ENCODE measurements around the gene WIPI1.

WIPI1 gene

DNA sequence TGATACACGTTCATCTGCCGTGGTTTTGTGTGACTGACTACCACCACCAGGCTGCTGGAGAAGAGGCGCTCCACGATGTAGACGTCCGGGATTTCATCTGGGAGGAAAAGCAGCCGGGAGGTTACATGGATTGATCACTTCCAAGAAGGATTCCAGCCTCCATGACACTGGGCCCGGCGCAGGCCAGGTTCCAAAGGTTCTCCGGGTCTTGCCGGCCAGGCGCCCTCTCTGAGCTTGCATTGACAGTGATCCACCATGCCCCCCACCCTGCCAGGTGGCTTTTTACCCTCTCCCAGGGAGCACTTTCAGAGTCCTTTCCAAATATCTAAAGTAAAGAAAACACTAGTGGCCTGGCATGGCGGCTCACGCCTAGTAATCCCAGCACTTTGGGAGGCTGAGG is 6.5 kb downstream of the WIPI1 start:
- Histone ChIP-seq H3K36me3 (ENCODE audit: control insufficient read depth in 1 of 2, insufficient read depth in 2 of 2, low read length in 2 of 2) (peaks cover 22 to 45% of the 10 kb centered on the region in 2 donors), H3K27ac (ENCODE audit: low read length) (no peak overlapping the region), H3K27me3 (ENCODE audit: low read depth, low read length) (no peaks in the 10 kb centered on the region)

DNA sequence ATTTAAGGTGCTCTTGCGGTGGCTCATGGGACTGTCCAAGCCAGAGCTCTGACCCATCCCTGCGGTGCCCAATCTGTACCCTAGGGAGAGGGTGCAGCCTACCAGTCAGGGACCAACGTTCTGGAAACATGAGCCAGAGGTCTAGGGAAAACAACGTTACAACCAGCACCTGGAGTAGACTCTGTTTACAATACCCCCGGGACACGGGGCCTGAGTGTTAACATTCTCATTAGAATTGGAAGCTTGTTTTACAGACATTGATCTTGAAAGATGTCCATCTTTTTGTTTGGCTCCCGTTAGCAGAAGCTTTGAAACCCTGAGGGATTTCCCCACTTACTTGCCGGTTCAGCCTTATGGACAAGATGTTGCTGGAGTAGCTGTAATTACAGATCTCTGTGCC is 6.9 kb downstream of the WIPI1 start:
- H3K4me1 ChIP-seq (ENCODE audit: control insufficient read depth in 1 of 2, insufficient read depth in 2 of 2, low read length in 2 of 2): peaks cover 0 to 2% of the 10 kb centered on the region in 2 donors
- peaks cover 22 to 46% of the 10 kb centered on the region in 2 donors for H3K36me3 ChIP-seq (ENCODE audit: control insufficient read depth in 1 of 2, insufficient read depth in 2 of 2, low read length in 2 of 2)
- no peak overlapping the region for H3K4me3 ChIP-seq (ENCODE audit: low read depth in 1 of 2, low read length in 2 of 2)
- H3K27ac ChIP-seq (ENCODE audit: low read length): no peak overlapping the region
- H3K9me3 ChIP-seq (ENCODE audit: control insufficient read depth in 1 of 2, low read length in 2 of 2): no peaks in the 10 kb centered on the region
- H3K27me3 ChIP-seq (ENCODE audit: low read depth, low read length): no peaks in the 10 kb centered on the region

More for the DNA sequence above, 6.5 kb downstream of the WIPI1 start:
- Histone ChIP-seq H3K9me3 (ENCODE audit: control insufficient read depth in 1 of 2, low read length in 2 of 2) (no peaks in the 10 kb centered on the region), H3K4me1 (ENCODE audit: control insufficient read depth in 1 of 2, insufficient read depth in 2 of 2, low read length in 2 of 2) (peaks cover 2 to 4% of the 10 kb centered on the region in 2 donors), H3K4me3 (ENCODE audit: low read depth in 1 of 2, low read length in 2 of 2) (no peak overlapping the region)

DNA sequence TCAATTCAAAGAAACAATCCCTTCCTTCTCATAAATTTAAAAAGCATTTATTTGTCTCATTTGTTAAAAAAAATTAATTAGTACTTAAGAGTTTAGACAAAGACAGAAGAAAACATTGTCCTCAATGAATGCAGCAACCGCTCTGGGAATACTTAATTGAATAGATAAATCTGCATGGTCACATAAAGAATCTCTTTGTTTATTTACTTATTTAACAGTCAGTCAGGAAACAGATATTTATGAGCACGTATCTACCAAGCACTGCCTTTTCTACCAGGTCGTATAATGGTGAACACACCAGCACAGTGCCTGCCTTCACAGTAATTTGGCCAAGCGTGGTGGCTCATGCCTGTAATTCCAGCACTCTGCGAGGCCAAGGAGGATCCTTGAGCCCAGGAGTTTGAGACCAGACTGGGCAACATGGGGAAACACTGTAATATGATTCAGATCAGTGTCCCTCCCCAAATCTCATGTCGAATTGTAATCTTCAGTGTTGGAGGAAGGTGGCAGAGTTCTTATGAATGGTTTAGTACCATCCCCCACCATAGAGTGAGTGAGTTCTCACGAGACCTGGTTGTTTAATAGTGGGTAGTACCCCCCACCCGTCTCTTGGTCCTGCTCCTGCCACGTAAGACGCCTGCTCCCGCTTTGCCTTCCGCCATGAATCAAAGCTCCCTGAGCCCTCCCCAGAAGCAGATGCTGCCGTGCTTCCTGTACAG is 8.1 kb downstream of the WIPI1 start:
- peaks cover 22 to 48% of the 10 kb centered on the region in 2 donors for H3K36me3 ChIP-seq (ENCODE audit: control insufficient read depth in 1 of 2, insufficient read depth in 2 of 2, low read length in 2 of 2)
- no peak overlapping the region for H3K27ac ChIP-seq (ENCODE audit: low read length)
- no peaks in the 10 kb centered on the region for H3K4me1 ChIP-seq (ENCODE audit: control insufficient read depth in 1 of 2, insufficient read depth in 2 of 2, low read length in 2 of 2)

DNA sequence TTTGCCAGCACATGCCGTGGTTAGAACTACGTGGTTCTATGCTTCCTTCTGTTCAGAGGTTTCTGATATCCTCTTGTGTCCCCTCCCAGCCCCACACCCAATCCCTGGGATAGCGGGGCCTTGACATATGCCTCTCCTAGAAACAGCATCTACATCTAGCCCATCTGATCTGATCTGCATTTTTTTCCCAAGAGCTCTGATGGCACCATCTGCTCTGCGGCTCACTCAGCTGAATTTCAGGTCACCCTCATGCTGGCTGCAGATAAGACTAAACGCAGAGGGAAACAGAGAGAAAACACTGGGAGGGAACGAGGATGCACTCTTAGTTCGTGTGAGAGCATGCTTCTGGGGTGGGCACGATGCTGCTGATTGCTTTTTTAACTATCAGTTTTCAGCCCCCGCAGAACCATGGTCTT is 10.7 kb downstream of the WIPI1 start:
- no peaks in the 10 kb centered on the region for H3K27me3 ChIP-seq (ENCODE audit: low read depth, low read length)
- H3K4me3 ChIP-seq (ENCODE audit: low read depth in 1 of 2, low read length in 2 of 2): no peak overlapping the region
- no peak overlapping the region for H3K27ac ChIP-seq (ENCODE audit: low read length)
- peaks cover 20 to 44% of the 10 kb centered on the region in 2 donors for H3K36me3 ChIP-seq (ENCODE audit: control insufficient read depth in 1 of 2, insufficient read depth in 2 of 2, low read length in 2 of 2)
- no peaks in the 10 kb centered on the region for H3K9me3 ChIP-seq (ENCODE audit: control insufficient read depth in 1 of 2, low read length in 2 of 2)
- peaks cover 0 to 4% of the 10 kb centered on the region in 2 donors for H3K4me1 ChIP-seq (ENCODE audit: control insufficient read depth in 1 of 2, insufficient read depth in 2 of 2, low read length in 2 of 2)

More for the DNA sequence above, 8.1 kb downstream of the WIPI1 start:
- H3K27me3 ChIP-seq (ENCODE audit: low read depth, low read length): no peaks in the 10 kb centered on the region
- H3K9me3 ChIP-seq (ENCODE audit: control insufficient read depth in 1 of 2, low read length in 2 of 2): no peaks in the 10 kb centered on the region
- H3K4me3 ChIP-seq (ENCODE audit: low read depth in 1 of 2, low read length in 2 of 2): no peak overlapping the region

DNA sequence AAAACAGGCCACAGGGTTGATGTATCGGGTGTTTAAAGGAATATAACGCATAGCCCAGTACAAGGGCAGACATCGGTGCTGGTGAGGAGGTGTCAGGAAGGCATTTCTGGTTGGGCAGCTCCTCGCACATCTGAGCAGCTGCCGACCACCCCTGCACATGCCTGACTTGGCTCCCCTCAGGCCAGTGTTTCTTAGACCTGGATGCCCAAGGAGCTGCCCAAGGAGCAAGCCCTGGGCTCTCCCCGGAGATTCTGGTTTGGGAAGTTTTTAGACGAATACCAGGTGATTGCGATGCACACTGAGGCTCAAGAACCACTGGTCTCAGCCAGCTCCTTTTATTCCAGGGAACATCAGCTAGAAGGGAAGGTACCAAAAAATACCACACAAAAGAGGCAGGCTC is 11.6 kb downstream of the WIPI1 start:
- H3K4me3 ChIP-seq (ENCODE audit: low read depth in 1 of 2, low read length in 2 of 2): no peak overlapping the region
- no peaks in the 10 kb centered on the region for H3K27me3 ChIP-seq (ENCODE audit: low read depth, low read length)
- H3K9me3 ChIP-seq (ENCODE audit: control insufficient read depth in 1 of 2, low read length in 2 of 2): no peaks in the 10 kb centered on the region
- peaks cover 21 to 44% of the 10 kb centered on the region in 2 donors for H3K36me3 ChIP-seq (ENCODE audit: control insufficient read depth in 1 of 2, insufficient read depth in 2 of 2, low read length in 2 of 2)
- peaks cover 0 to 4% of the 10 kb centered on the region in 2 donors for H3K4me1 ChIP-seq (ENCODE audit: control insufficient read depth in 1 of 2, insufficient read depth in 2 of 2, low read length in 2 of 2)
- H3K27ac ChIP-seq (ENCODE audit: low read length): no peak overlapping the region

DNA sequence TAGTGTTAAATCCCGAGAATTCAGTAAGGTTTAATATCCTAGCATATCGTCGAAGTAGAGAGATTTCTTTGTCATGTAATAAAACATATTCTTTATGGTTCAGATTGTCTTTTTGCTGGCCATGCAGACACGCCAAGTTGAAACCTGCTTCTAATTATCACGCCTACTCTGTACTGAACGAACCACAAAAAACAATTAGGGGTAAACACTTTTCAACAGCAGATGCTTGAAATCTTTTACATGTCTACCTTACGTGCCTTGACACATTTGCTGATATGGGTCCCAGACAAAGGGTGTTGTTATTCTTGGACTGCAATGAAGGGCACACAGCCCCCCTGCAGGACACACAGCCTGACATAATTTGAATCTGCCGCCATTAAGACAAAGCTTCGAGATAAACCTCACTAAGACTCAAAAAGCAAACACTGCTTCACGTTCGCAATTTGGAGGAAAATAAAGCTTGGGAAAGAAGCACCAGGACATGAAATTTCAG is 13.3 kb downstream of the WIPI1 start:
- Histone ChIP-seq H3K9me3 (ENCODE audit: control insufficient read depth in 1 of 2, low read length in 2 of 2) (no peaks in the 10 kb centered on the region), H3K27ac (ENCODE audit: low read length) (no peak overlapping the region), H3K4me3 (ENCODE audit: low read depth in 1 of 2, low read length in 2 of 2) (no peak overlapping the region), H3K4me1 (ENCODE audit: control insufficient read depth in 1 of 2, insufficient read depth in 2 of 2, low read length in 2 of 2) (peaks cover 0 to 4% of the 10 kb centered on the region in 2 donors), H3K27me3 (ENCODE audit: low read depth, low read length) (no peaks in the 10 kb centered on the region), H3K36me3 (ENCODE audit: control insufficient read depth in 1 of 2, insufficient read depth in 2 of 2, low read length in 2 of 2) (peaks cover 14 to 28% of the 10 kb centered on the region in 2 donors)

DNA sequence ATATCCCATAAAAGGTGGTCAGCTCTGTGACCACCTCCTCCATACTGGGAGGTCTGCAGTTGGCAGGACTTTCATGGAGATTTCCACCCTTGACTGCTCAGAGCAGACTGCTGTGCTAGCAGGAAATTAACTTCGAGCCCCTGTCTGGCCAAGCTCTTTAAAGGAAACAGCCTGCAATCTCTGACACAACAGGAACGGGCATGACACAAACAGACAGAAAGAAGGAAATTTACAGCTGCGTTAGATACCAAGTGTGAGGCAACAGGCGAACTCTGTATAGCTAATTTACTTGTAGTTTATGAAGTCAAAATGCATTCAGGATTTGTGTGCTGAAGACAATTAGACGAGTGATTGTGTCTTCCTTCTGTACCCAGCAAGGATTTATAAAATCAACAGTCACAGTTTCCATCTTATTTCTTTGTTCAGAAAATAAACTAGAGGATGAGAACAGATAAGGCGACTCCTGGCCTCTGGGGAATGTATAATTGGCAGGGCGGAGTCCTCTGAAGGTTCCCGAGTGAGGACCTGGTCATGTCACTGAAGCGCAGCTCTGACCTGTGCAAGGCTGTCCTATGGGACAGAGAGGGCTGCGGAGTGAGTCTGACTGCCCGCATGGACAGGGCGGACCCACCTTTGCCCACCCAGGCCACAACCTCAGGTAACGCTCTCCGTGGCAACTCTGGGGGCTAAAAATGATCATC is 16.1 kb downstream of the WIPI1 start:
- H3K4me3 ChIP-seq (ENCODE audit: low read depth in 1 of 2, low read length in 2 of 2): no peak overlapping the region
- no peak overlapping the region for H3K27ac ChIP-seq (ENCODE audit: low read length)
- no peaks in the 10 kb centered on the region for H3K9me3 ChIP-seq (ENCODE audit: control insufficient read depth in 1 of 2, low read length in 2 of 2)
- peaks cover 8 to 25% of the 10 kb centered on the region in 2 donors for H3K36me3 ChIP-seq (ENCODE audit: control insufficient read depth in 1 of 2, insufficient read depth in 2 of 2, low read length in 2 of 2)
- no peaks in the 10 kb centered on the region for H3K27me3 ChIP-seq (ENCODE audit: low read depth, low read length)
- peaks cover 3 to 4% of the 10 kb centered on the region in 2 donors for H3K4me1 ChIP-seq (ENCODE audit: control insufficient read depth in 1 of 2, insufficient read depth in 2 of 2, low read length in 2 of 2)

DNA sequence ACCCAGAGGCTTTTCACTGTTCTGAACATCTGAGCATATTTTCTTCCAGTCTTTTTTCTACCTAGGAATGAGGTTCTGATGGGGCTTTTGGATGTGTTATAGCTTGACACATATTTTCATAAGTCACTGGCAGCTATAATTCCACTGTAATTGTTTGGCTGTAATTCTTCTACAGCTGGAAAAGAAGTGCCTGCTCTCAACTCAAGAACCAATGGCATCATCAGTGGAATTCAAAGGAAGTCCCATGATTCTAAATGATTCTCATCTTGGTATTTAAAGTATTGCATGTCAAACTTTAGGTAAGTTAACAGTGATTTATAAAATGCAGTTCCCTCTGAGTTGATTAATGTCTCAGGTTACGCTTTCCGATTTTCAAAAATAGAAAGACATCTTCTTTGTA is 16.8 kb downstream of the WIPI1 start:
- no peak overlapping the region for H3K27ac ChIP-seq (ENCODE audit: low read length)
- H3K4me1 ChIP-seq (ENCODE audit: control insufficient read depth in 1 of 2, insufficient read depth in 2 of 2, low read length in 2 of 2): peaks cover 4% of the 10 kb centered on the region in 2 donors
- H3K27me3 ChIP-seq (ENCODE audit: low read depth, low read length): no peaks in the 10 kb centered on the region
- no peaks in the 10 kb centered on the region for H3K9me3 ChIP-seq (ENCODE audit: control insufficient read depth in 1 of 2, low read length in 2 of 2)
- H3K4me3 ChIP-seq (ENCODE audit: low read depth in 1 of 2, low read length in 2 of 2): no peak overlapping the region
- peaks cover 11 to 25% of the 10 kb centered on the region in 2 donors for H3K36me3 ChIP-seq (ENCODE audit: control insufficient read depth in 1 of 2, insufficient read depth in 2 of 2, low read length in 2 of 2)

DNA sequence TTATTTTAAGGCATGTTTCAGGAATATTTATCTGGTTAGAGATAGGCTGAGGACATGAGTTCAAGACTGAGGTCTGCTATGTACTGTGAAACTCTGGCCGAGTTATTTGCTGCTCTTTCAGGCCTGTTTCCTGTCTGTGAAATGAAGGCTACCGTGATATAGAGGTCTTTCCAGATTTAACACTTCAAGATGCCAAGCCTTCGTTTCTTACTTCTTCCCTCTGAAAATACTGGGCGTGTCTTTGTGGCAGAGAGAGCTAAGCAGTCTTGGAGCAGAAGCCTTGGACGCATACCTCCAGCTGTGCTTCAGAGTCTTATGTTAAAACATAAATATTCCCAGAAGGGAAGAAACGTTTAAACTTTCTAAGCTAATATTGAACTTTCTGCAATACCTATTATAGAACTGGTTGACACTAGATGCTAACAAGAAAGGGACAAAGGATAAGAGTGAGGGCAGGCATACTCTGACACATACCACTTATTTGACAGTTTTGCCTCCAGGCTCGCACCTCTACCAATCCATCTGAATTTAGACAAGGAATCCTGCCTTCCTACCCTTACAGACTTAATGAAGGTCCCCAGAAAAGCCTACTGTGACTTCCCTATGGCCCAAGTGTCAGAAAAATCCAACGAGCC is 17.5 kb downstream of the WIPI1 start:
- H3K36me3 ChIP-seq (ENCODE audit: control insufficient read depth in 1 of 2, insufficient read depth in 2 of 2, low read length in 2 of 2): peaks cover 14 to 28% of the 10 kb centered on the region in 2 donors

DNA sequence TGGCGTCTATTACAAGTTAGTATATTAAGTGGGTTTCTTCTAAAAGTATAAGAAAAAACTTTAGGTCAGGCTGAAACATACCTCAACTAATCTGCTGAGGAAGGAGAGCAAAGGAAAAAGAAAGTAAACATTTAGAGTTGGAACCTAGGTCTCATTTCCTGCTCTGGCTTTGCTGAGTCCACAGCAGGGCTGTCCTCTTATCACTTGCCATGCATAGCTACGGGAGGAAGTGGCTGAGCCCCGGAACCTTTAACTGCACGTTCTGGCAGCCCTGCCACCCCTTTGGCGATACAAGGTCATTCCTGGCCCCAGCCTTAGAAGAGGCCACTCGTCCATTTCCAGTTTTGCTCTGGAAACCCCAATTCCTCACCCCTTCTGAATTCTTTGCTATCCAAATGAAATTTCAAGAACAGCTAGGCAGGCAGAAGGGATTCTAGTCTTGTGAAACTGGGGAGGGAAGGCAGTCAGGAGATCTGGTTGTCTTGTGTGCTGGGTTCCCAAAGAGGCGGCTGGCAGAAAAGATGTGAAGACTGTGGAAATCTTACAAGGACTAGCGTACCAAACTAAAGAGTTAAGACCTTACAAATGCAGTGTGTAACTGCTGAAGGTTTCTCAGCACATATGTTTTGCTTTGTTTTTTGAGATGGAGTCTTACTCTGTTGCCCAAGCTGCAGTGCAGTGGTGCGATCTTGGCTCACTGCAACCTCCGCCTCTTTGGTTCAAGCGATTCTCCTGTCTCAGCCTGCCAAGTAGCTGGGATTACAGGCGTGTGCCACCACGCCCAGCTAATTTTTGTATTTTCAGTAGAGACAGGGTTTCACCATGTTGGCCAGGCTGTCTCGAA is 19.1 kb downstream of the WIPI1 start:
- H3K36me3 ChIP-seq (ENCODE audit: control insufficient read depth in 1 of 2, insufficient read depth in 2 of 2, low read length in 2 of 2): peaks cover 25 to 39% of the 10 kb centered on the region in 2 donors
- H3K4me3 ChIP-seq (ENCODE audit: low read depth in 1 of 2, low read length in 2 of 2): peak overlapping the region in 1 of 2 donors; percentile 34
- peaks cover 4% of the 10 kb centered on the region in 2 donors for H3K4me1 ChIP-seq (ENCODE audit: control insufficient read depth in 1 of 2, insufficient read depth in 2 of 2, low read length in 2 of 2)
- H3K27ac ChIP-seq (ENCODE audit: low read length): peak overlapping the region; percentile 54
- no peaks in the 10 kb centered on the region for H3K9me3 ChIP-seq (ENCODE audit: control insufficient read depth in 1 of 2, low read length in 2 of 2)
- no peaks in the 10 kb centered on the region for H3K27me3 ChIP-seq (ENCODE audit: low read depth, low read length)

More for the DNA sequence above, 17.5 kb downstream of the WIPI1 start:
- no peak overlapping the region for H3K27ac ChIP-seq (ENCODE audit: low read length)
- H3K4me1 ChIP-seq (ENCODE audit: control insufficient read depth in 1 of 2, insufficient read depth in 2 of 2, low read length in 2 of 2): peaks cover 4% of the 10 kb centered on the region in 2 donors
- no peak overlapping the region for H3K4me3 ChIP-seq (ENCODE audit: low read depth in 1 of 2, low read length in 2 of 2)
- no peaks in the 10 kb centered on the region for H3K9me3 ChIP-seq (ENCODE audit: control insufficient read depth in 1 of 2, low read length in 2 of 2)
- no peaks in the 10 kb centered on the region for H3K27me3 ChIP-seq (ENCODE audit: low read depth, low read length)

All from muscle layer of duodenum (tissue), 2 donors.